CD4-positive, alpha-beta T cell treated with Interleukin-1 beta for 1 hour (primary cell): ENCODE results near the gene RAC3.

Experiments used
- DNase-seq, 2 donors: peaks; one replicate each; pipeline ENCODE4 v3.0.0-alpha.2; 2020 to 2022

RAC3 gene

DNA sequence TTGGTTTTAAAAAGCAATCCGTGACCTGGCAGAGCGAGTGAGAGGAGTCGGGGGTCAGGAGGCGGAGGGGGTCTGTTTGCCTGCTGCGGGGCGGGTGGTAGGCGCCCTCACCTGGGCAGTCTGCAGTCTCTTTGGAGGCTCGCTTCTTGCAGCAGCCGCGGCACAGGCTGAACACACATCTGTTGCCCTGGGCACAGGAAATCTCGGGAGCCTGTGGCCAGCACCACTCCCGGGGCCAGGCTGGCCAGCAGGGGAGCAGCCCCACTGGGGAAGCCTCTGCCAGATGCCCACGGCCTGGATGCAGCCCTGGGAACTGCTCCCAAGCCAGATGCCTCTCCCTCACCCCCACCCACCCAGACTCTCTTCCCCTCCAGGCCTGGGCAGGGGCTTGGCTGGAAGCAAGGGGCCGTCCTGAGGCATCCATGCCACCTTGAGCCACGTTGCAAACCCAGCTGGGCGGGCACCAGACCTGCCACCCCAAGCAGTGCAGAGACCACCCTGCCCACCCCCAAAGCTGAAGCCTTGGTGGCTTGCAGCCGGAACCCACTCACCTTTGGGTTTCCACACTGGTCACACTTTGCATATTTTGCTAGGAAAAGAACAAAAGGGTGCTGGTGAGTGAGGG, 26.9 kb downstream of the RAC3 start:
- no peak for DNase-seq

DNA sequence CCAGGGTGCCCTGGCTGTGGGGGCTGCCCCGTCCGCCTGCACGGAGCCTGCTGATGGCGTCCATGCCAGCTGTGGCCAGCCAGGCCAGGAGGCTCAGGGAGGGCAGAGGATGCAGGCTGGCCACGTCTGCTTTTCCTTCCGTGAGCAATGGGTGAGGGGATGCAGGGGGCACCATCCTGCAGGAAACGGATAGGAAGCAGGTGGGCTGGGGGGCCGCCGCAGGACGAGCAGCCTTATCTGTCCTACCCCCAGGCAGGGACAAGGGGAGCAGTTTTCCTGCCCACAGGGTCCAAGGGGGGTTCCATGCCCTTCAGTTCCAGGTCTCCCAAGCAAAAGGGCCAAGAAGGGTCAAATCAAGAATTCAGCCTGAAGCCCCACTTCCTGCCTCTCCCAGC, 27.4 kb downstream of the RAC3 start:
- no peak for DNase-seq

DNA sequence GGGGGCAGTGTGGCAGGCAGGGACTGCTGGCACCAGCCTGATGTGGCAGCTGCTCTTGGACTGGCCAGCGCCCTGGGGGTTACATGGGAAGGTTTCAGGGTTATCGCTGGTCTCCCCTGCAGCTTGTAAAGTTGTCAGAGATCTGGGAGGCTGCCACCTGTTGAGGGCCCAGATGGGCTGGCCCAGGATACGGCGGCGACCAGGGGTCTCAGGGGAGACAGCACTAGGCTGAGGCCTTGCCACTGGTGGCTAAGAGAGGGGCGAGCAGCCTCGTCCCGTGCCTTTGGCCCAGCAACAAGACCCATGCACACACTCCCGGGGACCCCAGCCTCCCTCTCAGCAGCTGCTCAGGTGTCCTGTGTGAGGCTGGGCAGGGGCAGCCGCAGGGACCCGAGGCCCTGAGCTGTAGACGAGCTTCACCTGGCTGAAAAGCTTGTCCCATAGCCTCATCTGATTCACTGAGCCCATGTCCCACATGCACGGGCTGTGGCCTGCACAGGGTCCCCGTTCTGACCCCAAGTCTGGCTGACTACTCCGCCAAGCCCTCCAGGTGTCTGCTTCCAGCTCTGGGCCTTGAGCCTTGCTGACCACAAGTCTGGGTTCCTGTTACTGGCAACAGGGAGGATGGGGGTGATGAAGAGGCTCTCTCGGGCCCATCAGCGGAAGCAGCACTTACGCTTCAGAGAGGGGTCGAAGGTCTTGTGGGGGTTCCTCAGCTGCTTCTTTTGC, 28.0 kb downstream of the RAC3 start:
- no peak for DNase-seq

DNA sequence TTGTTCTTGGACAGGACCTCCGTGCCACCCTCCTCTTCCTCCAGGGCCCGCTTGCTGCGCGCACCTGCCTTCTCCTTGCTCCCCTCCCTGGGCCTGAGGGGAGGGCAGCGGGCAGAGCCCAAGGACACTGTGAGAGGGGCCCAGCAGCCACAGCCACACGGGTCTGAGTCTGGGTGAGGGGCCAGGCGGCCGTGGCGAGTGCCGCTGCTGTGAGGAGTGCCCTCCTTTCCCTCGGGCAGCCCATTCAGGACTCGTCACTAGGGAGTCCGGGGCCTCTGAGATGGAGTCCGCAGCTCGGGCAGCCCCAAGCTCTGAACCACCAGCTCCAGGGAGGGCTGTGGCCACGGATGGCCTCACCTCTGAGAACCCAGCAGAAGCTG, 28.5 kb downstream of the RAC3 start:
- no peak for DNase-seq

GRCh38 chr17:82060614-82061013, 29.1 kb downstream of the RAC3 start:
- no peak for DNase-seq

DNA sequence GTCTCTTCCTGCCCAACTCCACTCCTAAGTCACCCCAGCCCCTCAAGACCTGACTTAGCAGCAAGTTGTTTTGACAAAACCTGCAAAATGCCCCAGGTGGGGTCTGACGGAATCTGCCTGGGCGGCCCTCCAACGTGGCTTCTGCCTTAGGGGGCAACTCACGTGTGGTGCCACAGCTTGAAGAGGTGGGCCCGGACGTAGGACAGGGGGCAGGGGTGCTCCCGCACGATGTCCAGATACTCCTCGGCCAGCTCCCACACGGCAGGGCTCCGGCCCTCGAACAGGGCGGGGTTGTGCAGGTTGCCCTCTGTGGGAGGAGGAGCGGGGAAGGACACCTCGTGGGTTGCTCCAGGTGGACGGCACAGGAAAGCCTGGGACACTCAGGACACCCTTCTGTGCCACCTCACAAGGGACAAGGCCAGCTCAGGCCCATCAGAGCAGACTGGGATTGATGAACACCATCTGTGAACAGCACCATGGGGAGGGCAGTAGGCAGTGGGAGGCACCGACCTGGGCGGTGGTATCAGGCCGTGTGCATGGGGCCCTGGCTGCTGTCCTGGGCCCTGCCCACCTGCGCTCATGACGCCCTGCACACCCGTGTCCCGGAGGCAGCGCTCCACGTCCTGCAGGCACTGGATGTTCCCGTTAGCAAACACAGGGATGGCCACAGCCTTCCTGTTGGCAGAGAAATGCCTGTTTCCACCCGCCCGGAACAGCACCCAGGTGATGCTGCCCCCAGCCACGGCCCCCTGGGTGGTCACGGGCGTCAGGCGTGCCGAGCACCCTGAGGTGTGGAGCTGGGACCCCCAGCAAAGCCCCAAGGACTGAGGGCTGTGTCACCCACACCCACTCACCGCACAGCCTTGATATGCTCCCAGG, 29.8 kb downstream of the RAC3 start:
- no peak for DNase-seq

- no peak for DNase-seq
These were observed 30.9 kb downstream of the RAC3 start for GRCh38 chr17:82062076-82062983.

DNA sequence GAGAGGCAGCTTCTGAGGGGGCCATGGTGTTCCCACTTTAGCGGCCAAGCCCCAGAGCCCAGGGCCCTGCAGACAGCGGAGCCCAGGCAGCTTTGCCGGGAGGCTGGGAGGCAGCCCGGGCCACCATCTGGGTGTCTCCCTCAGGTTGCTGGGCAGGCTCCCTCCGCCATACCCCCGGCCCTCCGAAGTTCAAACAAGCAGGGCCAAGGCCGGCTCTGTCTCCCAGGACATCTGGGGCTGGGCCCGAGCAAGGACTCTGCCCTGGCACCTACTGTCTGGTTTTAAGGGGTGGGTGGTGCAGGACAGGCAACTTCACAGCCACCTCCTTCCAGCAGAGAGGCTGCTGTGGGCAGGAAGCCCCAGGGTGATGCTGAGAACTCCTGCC, 31.5 kb downstream of the RAC3 start:
- DNase-seq = no peak

DNA sequence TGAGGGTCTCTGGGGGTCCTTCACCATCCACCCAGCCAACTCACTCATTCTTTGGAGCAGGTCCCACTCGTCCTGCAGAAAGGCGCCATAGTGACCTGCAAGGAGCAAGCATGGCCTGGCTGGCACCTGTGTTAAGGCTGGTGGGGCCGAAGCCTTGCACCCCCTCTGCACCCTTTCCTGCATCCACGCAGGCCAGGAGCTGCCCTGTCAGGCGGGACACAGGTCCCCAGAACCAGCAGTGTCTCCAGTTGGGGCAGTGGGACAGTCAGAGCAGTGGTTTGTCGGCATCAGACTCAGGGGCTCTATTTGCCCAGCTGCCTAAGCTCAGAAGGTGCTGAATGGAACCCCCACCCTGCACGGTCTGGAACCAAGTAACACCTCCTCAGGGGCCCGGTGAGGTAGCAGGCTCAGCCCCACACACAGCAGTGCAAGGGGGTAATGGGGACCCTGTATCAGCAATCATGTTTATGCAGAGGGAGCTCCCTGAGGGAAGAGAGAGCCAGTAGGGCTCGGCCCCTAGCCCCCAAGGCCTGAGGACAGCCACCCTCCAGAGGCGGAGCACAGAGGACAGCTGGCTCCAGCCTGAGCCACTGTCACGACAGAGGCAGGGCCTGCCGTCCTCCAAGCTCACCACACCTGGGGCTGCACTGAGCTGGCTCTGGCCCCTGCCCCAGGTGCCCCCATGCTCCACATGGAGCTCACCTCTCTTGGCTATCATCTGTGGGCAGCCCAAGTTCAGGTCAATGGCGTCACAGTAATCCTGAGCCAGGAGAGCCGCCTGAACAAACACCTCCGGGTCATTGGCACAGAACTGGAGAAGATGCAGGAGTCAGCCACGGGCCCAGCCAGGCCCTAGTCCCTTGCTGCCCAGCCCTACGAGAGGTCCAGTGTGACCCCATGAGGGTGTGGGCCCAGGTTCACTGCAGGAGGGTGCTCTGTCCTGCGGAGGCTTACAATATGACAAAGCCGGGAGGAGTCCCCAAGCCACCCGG, 32.2 kb downstream of the RAC3 start:
- DNase-seq = no peak

- DNase-seq = no peak
These were observed 33.1 kb downstream of the RAC3 start for GRCh38 chr17:82064433-82065192.

GRCh38 chr17:82065193-82065637, 33.7 kb downstream of the RAC3 start:
- peak in 1 of 2 donors; percentile 18 for DNase-seq

GRCh38 chr17:82065638-82066303, 34.3 kb downstream of the RAC3 start, which contains the start of gene DUS1L:
TSS of gene DUS1L (minus strand) at chr17:82065804. CDS start at chr17:82065059, 745 bp downstream.
- DNase-seq = peak; percentile 68 to 79

GRCh38 chr17:82070611-82071010, 39.1 kb downstream of the RAC3 start:
- DNase-seq = no peak

DNA sequence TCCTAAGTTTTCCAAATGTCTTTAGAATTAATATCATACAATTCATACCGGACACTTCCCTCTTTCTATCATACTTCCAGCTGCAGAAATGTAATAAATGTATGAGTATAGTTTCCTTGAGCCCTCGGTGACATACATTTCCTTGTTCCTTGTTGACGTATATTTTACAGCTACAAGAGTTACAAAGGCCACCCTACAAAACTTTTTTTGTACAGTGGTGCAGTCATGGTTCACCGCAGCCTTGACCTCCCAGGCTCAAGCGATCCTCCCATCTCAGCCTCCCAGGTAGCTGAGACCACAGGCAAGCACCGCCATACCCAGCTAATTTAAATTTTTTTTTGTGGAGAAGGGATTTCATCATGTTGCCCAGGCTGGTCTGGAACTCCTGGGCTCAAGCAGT, 41.3 kb downstream of the RAC3 start:
- DNase-seq = no peak

DNA sequence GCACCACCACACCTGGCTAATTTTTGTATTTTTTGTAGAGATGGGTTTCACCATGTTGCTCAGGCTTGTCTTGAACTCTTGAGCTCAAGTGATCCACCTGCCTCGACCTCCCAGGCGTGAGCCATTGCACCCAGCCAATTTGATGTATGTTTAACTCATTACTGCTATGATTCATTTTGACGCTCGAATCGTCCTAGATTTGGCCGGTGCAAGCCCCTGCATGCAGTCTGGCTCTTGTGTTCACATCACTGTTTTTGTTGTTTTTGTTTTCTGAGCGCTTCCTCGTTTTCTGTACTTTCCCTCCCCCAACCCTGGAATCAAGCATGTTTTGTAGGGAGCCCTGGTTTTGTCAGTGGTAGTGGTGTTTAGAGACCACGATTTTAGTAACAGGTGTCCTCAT, 42.0 kb downstream of the RAC3 start:
- no peak for DNase-seq

DNA sequence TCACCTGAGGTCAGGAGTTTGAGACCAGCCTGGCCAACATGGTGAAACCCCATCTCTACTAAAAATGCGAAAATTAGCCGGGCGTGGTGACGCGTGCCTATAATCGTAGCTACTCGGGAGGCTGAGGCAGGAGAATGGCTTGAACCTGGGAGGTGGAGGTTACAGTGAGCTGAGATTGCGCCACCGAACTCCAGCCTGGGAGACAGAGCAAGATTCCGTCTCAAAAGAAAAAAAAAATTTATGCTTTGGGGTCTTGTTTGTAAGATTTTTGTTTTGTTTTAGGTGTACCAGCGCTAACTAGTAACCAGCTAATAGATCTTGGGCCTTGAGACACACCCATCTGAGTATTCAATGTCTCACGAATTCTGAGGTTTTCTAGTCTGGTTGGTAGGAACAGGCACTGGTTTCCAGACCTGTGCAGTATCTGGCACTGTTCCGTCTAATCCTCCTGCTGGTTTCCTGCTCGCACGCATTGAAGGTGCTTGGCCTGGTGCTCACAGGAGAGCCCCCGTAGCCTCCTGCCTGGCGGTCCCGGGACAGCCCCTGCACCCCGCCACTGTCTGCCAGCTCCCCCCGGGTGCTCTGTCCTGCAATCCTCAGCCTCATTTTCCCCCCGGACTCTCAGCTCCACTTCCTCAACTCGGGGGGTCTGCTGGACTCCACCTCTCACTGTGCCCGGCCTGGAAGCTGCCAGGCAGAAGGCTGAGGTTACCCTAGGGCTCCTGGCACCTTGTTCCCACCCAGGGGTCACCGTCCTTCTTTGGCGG, 44.7 kb downstream of the RAC3 start:
- DNase-seq = no peak

DNA sequence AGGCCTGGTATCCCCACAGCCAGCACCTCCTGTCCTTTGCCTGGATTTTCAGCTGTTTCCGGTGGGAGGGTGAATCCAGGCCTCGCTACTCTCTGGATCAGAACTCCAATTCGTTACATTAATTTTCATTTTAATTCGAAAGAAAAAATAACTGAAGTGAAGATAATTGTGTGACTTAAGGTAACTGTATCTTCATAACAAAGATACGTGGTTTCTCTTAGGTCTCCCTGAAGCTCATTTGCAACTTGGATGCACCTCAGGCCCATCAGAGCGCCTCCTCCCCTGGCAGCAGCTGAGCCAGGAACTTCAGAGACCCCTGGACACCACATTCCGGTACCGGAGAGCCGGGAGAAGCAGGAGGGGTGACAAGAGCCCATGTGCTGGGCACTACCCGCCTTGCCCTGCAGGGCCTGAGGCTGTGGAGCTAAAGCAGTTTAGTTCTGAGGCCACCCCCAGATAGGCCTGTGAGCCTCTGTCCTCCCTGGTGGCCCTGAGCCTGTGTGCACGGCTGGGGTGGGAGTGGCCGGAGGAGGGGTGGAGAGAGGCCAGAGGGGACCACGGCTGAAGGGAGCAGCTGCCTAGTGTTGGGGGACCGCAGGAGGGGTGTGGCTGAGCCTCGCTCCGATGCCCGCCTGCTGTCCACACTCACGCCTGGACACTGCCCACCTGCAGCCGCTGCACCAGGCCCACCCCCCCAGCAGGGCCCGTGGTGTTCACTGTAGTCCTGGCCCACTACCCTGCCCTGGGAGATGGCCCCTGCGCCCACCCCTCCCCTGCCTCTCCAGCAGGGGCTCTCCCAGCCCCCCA, 45.5 kb downstream of the RAC3 start:
- no peak for DNase-seq
